Activated CD8-positive, alpha-beta memory T cell treated with anti-CD3 and anti-CD28 coated beads, Interleukin-2, amount 50 U/mL, for 1 hour (primary cell): ENCODE data around the gene CD79A.

Experiments used
- DNase-seq: peaks from one replicate; pipeline ENCODE4 v3.0.0-alpha.2; 2020; ENCODE audit errors: extremely low read depth

The CD79A gene

DNA sequence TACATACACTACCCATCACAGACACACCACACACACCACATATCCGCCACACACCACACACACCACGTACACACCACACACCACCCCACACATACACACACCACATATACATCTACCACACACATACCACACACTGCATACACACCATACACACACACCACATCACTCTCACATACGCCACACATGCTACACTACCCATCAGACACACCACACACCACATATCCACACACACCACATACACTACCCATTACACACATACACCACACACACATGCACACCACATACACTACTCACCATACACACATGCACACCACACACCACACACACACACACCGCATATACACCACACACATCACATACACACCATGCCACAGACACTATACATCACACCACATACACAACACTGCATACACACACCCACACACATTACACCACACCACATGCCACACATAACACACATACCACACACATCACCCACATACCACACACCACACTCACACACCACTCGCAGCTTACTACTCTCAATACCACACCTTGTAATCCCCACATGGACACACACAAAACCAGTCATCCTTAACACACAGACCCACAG is 41.7 kb downstream of the CD79A start:
- DNase-seq: no peak

DNA sequence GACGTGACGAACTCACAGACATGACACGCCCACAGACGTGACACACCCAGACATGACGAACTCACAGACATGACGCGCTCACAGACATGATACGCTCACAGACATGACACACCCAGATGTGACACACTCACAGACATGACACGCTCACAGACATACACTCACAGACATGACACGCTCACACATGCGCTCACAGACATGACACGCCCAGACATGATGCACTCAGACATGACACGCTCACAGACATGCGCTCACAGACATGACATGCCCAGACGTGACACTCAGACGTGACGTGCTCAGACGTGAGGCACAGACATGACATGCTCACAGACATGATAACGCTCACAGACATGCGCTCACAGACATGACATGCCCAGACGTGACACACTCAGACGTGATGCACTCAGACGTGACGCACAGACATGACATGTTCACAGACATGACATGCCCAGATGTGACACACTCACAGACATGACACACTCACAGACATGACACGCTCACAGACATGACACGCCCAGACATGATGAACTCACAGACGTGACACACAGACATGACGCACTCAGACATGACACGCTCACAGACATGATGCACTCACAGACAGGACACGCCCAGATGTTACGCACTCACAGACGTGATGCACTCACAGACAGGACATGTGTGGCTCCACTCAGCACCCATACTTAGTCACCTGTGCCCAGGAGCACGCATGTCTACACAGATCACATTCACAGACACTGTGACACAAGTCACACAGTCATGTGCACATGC is 43.1 kb downstream of the CD79A start:
- no peak for DNase-seq

- no peak for DNase-seq
These were observed 44.0 kb downstream of the CD79A start for GRCh38 chr19:41920882-41921576.

DNA sequence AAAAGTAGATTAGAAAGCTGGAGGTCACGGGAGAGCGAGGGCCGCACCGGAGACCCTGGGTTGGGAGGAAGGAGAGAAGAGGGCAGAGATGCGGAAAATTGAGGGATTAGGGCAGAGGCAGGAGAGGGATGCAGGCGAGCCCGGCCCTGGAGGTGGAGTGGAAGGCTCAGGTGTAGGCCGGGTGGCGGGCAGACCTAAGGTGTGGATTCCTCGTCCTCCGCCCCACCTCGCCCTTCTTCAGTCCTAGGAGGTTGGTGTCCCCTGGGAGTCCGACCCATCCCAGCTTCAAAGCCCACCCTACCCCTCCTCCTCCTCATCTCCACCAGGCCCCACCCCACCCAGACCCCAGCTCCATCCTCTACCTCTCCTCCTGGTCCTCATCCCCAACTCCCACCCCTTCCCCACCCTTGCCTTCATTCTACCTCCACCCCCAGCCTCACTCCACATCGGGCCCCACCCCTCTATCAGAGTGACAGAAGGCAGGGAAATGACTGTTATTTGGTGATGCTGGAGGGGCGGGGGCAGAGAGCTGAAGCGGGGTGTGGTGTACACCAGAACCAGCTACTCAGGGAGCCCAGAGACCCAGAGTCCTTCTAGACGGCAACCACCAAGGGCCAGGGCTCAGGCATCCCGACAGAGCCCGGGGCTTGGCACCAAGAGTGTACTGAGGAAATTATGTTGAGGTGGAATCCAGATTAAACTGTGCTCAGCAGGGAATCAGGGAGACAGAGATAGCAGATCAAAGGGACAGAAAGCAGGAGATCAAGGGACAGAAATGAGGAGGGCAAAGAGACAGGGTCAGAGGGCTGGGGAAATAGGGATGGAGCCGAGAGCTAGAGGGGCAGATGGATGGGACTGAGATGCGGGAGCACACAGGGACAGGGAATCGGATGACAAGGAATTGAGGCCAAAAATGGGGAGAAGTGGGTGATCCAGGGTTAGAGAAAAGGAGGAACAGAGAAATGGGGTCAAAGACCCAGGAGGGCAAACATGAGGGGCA is 44.8 kb downstream of the CD79A start:
- DNase-seq: no peak

DNA sequence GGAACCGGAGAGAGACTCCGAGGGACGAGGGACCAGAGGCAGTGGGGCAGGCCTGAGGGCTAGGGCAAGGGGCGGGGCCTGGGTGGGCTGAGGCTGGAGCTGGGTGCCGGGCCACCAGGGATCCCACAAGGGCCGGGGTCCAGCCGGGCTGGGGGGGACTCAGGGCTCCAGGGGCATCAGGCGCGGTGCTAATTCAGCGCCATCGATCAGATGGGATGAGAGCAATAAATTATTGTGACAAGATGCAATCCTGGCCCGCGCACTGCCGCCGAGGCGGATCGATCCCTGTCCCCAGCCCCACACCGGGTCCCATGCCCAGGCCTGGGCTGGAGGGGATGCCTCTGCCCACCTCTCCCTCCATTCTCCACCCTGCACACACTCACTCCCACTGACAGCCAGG is 45.5 kb downstream of the CD79A start:
- no peak for DNase-seq

GRCh38 chr19:41923045-41923788 is 46.1 kb downstream of the CD79A start:
- no peak for DNase-seq

DNA sequence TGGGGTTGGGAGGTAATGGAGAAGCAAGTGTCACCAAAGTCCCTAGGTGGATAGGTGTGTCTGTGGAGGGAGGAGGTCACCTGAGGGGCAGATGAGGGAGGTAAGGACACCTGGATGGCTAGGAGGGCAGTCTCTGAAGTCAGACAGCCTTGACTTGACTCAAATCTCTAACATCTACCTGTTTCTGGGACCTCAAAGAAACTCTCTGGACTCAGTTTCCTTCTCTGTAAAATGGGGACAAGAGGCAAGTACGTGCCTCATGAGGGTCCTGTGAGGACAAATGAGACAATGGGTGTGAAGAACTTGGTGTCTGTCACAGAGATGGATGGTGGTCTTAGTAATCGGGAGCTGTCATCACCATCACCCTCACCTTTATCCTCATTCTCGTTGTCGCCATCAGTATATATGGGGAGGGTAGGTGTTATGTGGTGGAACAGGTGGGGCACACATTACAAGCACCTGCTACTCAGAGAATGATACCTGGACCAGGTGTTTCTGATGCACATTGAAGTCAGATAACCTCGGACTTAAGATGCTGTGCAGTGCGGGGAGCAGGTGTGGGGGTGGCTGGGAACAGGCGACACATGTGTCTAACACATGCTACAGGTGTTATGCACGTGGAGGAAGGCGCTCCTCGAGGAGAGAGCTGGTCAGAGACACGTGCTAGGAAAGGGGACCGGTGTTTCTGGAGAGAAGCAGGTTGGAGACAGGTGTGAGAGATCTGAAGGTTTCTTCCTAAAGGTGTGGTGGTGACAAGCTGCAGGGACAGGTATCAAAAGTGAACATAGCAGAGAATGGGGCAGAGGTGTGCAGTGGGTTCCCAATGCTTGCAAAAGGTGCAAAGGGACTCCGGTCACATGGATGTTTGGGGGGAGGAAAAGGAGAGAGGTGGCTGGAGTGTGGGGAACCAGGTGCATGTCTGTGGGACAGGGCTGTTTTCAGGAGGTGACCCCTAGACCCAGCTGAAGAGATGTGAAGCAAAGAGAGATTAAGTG is 47.4 kb downstream of the CD79A start:
- no peak for DNase-seq

DNA sequence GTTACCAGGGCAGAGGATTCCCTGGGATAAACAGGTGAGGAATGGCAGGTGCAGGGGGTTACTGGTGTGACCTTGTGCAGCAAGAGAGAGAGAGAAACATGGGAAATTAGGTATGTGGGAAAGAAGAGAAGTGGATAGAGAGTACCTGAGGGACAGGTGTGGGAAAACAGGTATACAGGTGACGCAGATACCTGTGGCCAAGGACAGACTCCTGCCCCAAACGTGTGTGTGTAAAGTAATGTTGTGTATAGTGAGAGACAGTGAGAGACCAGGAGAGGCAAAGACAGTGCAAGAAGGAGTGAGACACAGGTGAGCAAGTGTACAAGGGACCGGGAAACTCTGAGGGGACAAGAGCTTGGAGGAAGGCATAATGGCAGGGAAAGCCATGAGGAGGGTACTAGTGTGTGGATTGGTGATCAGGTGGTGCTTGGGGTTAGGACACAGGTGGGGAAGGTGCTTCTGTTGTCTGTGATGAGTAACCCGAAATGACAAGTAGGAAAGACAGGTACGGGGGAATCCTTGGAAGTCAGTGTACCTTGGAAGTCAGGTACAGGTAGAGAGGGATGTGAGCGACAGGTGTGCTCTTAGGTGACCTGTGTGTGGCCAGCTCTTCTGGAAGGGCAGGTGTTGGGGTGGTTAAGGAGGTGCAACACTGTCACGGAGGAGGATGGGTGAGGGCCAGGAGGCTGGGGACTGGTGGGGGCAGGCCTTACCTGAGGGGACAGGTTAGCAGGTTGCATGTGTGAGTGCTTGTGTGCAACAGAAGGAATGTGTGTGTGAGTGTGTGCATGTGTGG is 48.3 kb downstream of the CD79A start:
- no peak for DNase-seq

- DNase-seq: no peak
These were observed 49.1 kb downstream of the CD79A start for GRCh38 chr19:41926028-41926762.

DNA sequence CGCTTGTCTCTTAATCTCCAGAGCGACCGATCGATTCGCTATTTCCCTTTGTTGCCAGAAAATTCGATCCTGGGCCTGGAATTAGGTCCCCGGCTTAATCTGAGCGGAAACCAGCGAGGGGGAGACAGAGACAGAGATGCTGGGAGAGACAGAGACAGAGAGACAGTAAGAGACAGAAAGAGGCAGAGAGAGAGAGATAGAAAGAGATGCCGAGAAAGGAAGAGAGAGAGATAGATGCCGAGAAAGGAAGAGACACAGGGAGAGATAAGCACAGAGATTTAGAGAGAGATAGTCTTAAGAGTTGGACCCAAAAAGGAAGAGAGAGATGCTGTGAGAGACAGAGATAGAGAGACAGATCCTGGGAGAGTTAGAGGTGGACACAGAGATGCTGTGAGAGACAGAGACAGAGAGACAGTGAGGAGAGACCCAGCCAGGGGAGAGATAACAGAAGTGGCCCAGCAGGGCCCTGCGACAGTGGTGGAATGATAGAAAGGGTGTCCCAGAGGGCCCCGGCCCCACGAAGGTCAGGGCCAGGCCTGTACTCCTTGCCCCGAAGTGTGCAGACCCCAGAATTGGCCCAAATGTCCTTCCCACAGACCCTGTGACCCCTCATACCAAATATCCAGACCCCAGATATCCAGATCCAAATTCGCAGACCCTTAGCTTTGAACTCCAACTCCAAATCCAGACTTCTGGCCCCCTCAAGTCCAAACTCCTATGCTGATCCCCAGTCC is 49.9 kb downstream of the CD79A start:
- no peak for DNase-seq

GRCh38 chr19:41927497-41928192 is 50.6 kb downstream of the CD79A start:
- DNase-seq: no peak

DNA sequence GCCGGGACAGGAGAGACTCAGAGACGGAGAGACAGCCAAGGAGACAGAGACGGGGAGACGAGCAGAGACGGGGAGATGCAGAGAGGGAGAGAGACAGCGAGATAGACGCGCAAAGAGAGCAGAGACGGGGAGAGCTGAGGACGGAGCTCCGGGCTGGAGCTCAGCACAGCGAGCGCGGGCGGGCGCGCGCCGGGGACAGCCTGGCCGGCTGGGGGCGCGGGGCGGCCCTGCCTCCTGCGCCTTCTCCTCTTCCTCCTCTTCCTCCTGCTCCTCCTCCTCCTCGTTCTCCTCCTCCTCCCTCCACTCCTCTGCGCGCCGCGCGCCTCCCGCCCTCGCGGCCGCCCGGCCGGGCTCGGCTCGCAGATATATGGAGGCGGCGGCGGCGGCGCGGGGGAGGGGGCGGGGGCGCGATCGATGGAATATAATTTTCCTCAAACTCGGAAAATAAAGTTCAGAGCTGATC is 51.2 kb downstream of the CD79A start, which contains the start of gene ERFL:
ERFL (minus strand) TSS at position 229 of the 463 bp plus-strand sequence. CDS start 15,530 bp downstream, outside the sequence.
- no peak for DNase-seq

- no peak for DNase-seq
These were observed 51.9 kb downstream of the CD79A start for GRCh38 chr19:41928754-41929535.

GRCh38 chr19:41929536-41930071 is 52.5 kb downstream of the CD79A start:
- no peak for DNase-seq

DNA sequence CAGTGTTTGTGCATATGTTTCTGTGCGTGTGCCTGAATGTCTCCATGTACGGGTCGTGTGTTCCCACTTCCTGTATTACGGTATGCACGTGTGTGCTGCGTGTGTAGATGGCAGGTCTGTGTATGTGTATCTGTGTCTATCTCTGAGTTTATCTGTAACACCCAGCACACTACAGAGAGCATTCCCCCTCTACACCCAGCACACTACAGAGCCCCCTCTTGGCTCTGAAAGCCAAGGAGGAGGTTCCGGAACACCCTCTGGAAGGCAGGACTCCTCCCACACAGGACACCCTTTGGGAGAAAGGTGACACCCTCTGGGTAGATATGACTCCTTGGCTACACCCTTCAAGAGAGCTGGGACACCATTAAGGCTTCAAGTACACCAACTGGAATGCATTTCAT is 53.2 kb downstream of the CD79A start:
- no peak for DNase-seq
